ENCODE data around the gene SMC4. TPM values are rescaled to one million over a fixed set of nuclear protein-coding genes. Genes with fewer than 3 reads are reported as not detected.

The SMC4 gene
- total and polyA plus RNA-seq, 2 of the 13 experiments (the other 11 are each of a cell fraction or from before 2014, with no cell fraction given): 19.2 to 74.3 TPM

DNA sequence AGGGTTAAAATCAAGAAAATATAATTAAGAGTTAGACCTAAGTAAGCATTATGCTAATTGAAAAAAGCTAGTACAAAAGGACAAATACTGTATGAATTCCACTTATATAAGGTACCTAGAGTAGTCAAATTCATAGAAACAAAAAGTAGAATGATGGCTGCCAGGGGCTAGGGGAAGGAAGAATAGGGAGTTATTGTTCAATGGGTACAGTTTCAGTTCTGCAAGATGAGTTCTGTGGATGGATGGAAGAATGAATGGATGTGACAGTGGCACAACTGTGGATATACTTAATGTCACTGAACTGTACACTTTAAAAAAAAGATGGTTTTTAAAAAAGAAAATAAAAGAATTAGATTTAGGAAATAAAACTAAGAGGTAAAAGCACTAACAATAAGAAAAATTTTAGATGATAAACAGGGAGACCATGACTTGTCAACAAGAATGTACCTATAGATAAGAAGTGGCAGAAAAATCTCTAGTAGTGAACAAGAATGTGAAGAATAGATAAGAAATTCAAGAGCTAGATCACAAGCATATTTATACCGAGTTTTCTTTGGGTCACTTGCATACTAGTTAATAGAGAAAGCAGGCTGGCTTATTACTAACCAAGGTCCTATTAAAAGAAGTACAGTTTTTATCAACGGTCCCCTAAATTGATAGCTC lies 6.0 kb upstream of the SMC4 start (continued):
- TF ChIP-seq, protein P1, sequence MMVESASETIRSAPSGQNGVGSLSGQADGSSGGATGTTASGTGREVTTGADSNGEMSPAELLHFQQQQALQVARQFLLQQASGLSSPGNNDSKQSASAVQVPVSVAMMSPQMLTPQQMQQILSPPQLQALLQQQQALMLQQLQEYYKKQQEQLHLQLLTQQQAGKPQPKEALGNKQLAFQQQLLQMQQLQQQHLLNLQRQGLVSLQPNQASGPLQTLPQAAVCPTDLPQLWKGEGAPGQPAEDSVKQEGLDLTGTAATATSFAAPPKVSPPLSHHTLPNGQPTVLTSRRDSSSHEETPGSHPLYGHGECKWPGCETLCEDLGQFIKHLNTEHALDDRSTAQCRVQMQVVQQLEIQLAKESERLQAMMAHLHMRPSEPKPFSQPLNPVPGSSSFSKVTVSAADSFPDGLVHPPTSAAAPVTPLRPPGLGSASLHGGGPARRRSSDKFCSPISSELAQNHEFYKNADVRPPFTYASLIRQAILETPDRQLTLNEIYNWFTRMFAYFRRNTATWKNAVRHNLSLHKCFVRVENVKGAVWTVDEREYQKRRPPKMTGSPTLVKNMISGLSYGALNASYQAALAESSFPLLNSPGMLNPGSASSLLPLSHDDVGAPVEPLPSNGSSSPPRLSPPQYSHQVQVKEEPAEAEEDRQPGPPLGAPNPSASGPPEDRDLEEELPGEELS (CRISPR knock-in tag; IDR thresholded peaks at IDR 0.05): no peak
- TF ChIP-seq HINFP (CRISPR knock-in tag; IDR thresholded peaks at IDR 0.05; ENCODE audit: low read depth) (no peak), SMARCC2 (IDR thresholded peaks at IDR 0.05) (no peak)

GRCh38 chr3:160394009-160394392 lies 5.4 kb upstream of the SMC4 start:
- Histone ChIP-seq H3K27me3 (ENCODE audit: control insufficient read depth in 1 of 2, insufficient read depth in 2 of 2, low read length in 2 of 2) (no peaks in the 10 kb centered on the region), H3K27ac (ENCODE audit: extremely low read length, insufficient read depth, low read length) (no peak overlapping the region), H3K36me3 (replicated peaks in 1 of 2; ENCODE audit: control insufficient read depth in 1 of 2, insufficient read depth in 2 of 2, low read length in 2 of 2) (no peaks in the 10 kb centered on the region), H3K9ac (ENCODE audit: insufficient read depth, low read depth, low read length) (no peak overlapping the region), H3K79me2 (ENCODE audit: insufficient read depth, low read length) (peaks cover 18% of the 10 kb centered on the region), H4K20me1 (ENCODE audit: insufficient read depth, low read length) (no peaks in the 10 kb centered on the region), H3K4me3 (replicated peaks in 1 of 3; ENCODE audit: insufficient read depth in 1 of 3, low read depth in 2 of 3, low read length in 3 of 3) (no peak overlapping the region), H2AFZ (ENCODE audit: low read length) (no peak overlapping the region), H3K4me2 (ENCODE audit: low read depth, low read length) (no peak overlapping the region), H3K4me1 (ENCODE audit: insufficient read depth, low read length) (peaks cover 16% of the 10 kb centered on the region), H3K9me3 (ENCODE audit: low read length) (no peaks in the 10 kb centered on the region)
- FAIRE-seq (no peak), DNase-seq (ENCODE audit: low spot score) (no peak), ATAC-seq (no peak)
- intact Hi-C loops (cut with micrococcal nuclease; ENCODE audit: unreplicated experiment): no loop called here
- POLR2A ChIA-PET: no interaction called here
- CTCF ChIA-PET (ENCODE audit: low intra/inter-chr PET ratio, low total read pairs): no interaction called here
- WGBS (ENCODE audit: low lambda C conversion rate): 93% methylated on average over 3 of the region's 3 CpGs
- in situ Hi-C loops (cut with HindIII; ENCODE audit: extremely low pct_ligation_motif_present, low pct_unique_long_range_greater_than_20kb): no loop called here
- TF ChIP-seq KLF16 (CRISPR knock-in tag; IDR thresholded peaks at IDR 0.05) (no peak), TEF (CRISPR knock-in tag; IDR thresholded peaks at IDR 0.05) (no peak), GTF3A (CRISPR knock-in tag; conservative IDR thresholded peaks at IDR 0.05) (no peak), HDAC6 (IDR thresholded peaks at IDR 0.05; ENCODE audit: low read depth, low read length) (no peak), THAP7 (CRISPR knock-in tag; IDR thresholded peaks at IDR 0.05) (no peak), ZNF383 (CRISPR knock-in tag; IDR thresholded peaks at IDR 0.05; ENCODE audit: borderline replicate concordance) (no peak), ZNF850 (CRISPR knock-in tag; conservative IDR thresholded peaks at IDR 0.05) (no peak)
- TF ChIP-seq, protein P2, sequence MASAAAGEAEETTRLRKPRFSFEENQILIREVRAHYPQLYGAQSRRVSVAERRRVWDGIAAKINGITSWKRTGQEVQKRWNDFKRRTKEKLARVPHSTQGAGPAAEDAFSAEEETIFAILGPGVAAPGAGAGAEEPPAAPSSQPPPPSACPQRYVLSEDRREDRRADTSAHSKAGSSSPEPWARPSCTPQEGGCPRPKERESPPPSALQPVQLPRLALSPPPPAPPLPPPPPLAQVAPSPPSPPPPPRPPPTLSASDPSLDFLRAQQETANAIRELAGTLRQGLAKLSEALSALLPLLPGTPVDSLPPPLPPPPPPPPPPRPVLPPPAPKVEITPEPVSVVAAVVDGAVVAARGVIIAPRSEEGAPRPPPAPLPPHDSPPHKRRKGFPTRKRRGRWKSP (CRISPR knock-in tag; IDR thresholded peaks at IDR 0.05): no peak
- BruUV-seq (replicated peaks): no TSS peak
